ENCODE results near the gene CDHR1.

The CDHR1 gene

GRCh38 chr10:84233940-84234339, 39.6 kb downstream of the CDHR1 start:
- no peak for DNase-seq

- no peak for DNase-seq
Measured at GRCh38 chr10:84234479-84234878, 40.1 kb downstream of the CDHR1 start.

- DNase-seq: no peak
Measured at GRCh38 chr10:84235096-84235495, 40.8 kb downstream of the CDHR1 start.

GRCh38 chr10:84236807-84237198, 42.5 kb downstream of the CDHR1 start:
- DNase-seq: no peak

- no peak for DNase-seq
Measured at GRCh38 chr10:84237199-84238051, 43.1 kb downstream of the CDHR1 start.

GRCh38 chr10:84238909-84239308, 44.6 kb downstream of the CDHR1 start:
- DNase-seq: no peak

- DNase-seq: no peak
Measured at GRCh38 chr10:84241185-84241790, 47.0 kb downstream of the CDHR1 start, which contains the start of gene LRIT1. LRIT1 (minus strand) TSS chr10:84241546; CDS start chr10:84241439, 107 bp downstream.

- no peak for DNase-seq
Measured at GRCh38 chr10:84243759-84244158, 49.4 kb downstream of the CDHR1 start.

- peak in 13 of 14 donors; percentile 69 to 96 (median 87) for DNase-seq
Measured at GRCh38 chr10:84244651-84245270, 50.4 kb downstream of the CDHR1 start, which contains the start of gene RGR. RGR (plus strand) TSS chr10:84245053; CDS start chr10:84245091, 38 bp downstream.

GRCh38 chr10:84247496-84247895, 53.2 kb downstream of the CDHR1 start:
- DNase-seq: no peak

GRCh38 chr10:84248794-84249193, 54.5 kb downstream of the CDHR1 start:
- no peak for DNase-seq

- DNase-seq: no peak
Measured at GRCh38 chr10:84254552-84255478, 60.5 kb downstream of the CDHR1 start.

GRCh38 chr10:84256510-84257342, 62.4 kb downstream of the CDHR1 start:
- DNase-seq: peak in 8 of 14 donors; percentile 15 to 63 (median 28)

- peak in 1 of 14 donors; percentile 19 for DNase-seq
Measured at GRCh38 chr10:84257343-84258020, 63.1 kb downstream of the CDHR1 start.

- no peak for DNase-seq
Measured at GRCh38 chr10:84258034-84258695, 63.8 kb downstream of the CDHR1 start.

GRCh38 chr10:84261236-84261915, 67.0 kb downstream of the CDHR1 start:
- peak in 2 of 14 donors; percentile 7 to 11 for DNase-seq

- no peak for DNase-seq
Measured at GRCh38 chr10:84262190-84262956, 68.0 kb downstream of the CDHR1 start.

- DNase-seq: no peak
Measured at GRCh38 chr10:84263716-84264115, 69.4 kb downstream of the CDHR1 start.

Measured in C1 segment of cervical spinal cord (tissue), 14 donors.